ENCODE data around the gene TANC1.

Gene TANC1

DNA sequence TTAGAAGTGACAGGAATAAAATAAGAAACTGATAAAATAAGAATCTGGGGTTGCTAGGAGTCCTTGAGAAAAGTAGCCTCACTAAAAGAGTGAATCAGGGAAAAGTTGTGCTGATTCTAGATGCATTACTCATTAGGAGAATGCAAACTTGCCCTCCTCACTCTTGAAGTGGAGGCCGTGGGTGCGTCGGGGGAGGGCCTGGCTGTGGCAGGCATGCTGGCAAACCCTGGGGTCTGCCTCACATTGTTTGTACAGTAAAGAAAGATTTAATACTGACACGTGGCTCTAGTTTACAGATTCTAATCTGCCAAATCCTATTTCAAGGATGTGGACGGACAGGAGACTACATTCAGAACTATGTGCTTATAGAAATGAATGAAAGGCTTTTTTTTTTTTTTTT lies 41.9 kb downstream of the TANC1 start:
- TF ChIP-seq, protein P1, sequence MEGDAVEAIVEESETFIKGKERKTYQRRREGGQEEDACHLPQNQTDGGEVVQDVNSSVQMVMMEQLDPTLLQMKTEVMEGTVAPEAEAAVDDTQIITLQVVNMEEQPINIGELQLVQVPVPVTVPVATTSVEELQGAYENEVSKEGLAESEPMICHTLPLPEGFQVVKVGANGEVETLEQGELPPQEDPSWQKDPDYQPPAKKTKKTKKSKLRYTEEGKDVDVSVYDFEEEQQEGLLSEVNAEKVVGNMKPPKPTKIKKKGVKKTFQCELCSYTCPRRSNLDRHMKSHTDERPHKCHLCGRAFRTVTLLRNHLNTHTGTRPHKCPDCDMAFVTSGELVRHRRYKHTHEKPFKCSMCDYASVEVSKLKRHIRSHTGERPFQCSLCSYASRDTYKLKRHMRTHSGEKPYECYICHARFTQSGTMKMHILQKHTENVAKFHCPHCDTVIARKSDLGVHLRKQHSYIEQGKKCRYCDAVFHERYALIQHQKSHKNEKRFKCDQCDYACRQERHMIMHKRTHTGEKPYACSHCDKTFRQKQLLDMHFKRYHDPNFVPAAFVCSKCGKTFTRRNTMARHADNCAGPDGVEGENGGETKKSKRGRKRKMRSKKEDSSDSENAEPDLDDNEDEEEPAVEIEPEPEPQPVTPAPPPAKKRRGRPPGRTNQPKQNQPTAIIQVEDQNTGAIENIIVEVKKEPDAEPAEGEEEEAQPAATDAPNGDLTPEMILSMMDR (IDR thresholded peaks at IDR 0.05; ENCODE audit: borderline replicate concordance, insufficient read depth, low read depth, low read length), result no peak
- no peak overlapping the region for H3K4me3 ChIP-seq (ENCODE audit: low read depth, low read length)

DNA sequence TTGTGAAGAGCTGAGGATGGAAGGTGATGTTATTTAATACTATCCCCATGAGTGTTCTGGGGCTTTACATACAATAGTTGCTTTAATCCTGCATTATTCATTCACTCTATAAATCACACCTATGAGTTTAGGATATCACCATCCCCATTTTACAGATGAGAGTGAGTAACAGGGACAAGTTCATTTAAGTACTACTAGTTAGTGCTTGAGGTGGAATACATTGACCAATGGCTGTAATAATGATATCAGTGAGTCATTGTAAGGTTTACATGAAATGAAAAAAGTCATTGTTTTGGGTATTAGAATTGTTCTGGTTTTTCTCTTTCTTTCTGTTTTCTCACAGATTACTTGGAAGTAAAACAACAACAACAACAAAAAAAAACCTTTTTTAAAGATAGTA lies 42.5 kb downstream of the TANC1 start:
- TF ChIP-seq, protein P1 (IDR thresholded peaks at IDR 0.05; ENCODE audit: borderline replicate concordance, insufficient read depth, low read depth, low read length), result no peak
- no peak overlapping the region for H3K4me3 ChIP-seq (ENCODE audit: low read depth, low read length)

DNA sequence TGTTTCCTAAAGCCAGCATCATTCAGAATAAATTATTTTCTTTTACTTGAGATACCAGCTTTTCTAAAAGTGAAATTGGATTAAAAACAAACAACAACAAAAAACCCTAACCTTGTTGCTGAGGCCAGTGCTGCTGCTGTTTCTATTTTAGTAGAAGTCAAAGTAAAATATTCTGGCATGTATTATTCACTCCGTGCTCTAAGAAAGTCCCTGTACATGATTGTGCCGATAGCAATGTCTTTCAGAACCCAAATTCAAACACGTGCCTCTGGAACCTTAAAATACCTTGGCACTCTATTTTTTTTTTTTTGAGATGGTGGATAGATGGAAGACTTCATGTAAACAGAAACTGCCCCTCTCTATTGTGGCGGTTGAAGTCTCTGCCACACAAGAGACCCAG lies 43.7 kb downstream of the TANC1 start:
- TF ChIP-seq, protein P1 (IDR thresholded peaks at IDR 0.05; ENCODE audit: borderline replicate concordance, insufficient read depth, low read depth, low read length), result no peak
- H3K4me3 ChIP-seq (ENCODE audit: low read depth, low read length), result no peak overlapping the region

DNA sequence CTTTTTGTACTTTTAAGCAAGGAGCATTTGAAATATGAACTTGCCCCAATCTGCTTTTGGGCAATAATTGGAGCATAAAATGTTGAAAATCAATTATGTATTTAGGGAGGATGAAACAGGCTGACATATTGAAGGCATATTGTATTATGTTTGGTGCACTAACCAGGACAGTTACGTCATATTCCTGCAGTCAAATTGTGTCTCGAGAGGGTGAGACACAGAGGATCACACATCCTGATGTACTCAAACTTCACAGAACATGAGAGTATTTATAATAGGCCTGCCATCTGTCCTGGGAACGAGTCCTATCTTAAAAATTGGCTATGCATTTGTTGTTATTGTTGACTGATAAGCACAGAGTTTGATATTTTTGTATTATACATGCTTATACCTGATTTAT lies 44.7 kb downstream of the TANC1 start:
- TF ChIP-seq, protein P1 (IDR thresholded peaks at IDR 0.05; ENCODE audit: borderline replicate concordance, insufficient read depth, low read depth, low read length), result no peak
- H3K4me3 ChIP-seq (ENCODE audit: low read depth, low read length), result no peak overlapping the region

DNA sequence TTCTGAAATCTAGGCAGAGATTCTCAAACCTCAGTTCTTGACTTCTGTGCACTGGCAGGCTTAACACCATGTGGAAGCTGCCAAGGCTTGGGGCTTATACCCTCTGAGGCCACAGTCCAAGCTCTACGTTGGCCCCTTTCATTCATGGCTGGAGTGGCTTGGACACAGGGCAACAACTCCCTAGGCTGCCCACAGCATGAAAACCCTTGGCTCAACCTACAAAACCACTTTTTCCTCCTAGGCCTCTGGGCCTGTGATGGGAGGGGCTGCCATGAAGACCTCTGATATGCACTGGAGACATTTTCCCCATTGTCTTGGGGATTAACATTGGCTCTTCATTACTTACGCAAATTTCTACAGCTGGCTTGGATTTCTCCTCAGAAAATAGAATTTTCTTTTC lies 46.7 kb downstream of the TANC1 start:
- no peak overlapping the region for H3K4me3 ChIP-seq (ENCODE audit: low read depth, low read length)
- TF ChIP-seq, protein P1 (IDR thresholded peaks at IDR 0.05; ENCODE audit: borderline replicate concordance, insufficient read depth, low read depth, low read length), result no peak

DNA sequence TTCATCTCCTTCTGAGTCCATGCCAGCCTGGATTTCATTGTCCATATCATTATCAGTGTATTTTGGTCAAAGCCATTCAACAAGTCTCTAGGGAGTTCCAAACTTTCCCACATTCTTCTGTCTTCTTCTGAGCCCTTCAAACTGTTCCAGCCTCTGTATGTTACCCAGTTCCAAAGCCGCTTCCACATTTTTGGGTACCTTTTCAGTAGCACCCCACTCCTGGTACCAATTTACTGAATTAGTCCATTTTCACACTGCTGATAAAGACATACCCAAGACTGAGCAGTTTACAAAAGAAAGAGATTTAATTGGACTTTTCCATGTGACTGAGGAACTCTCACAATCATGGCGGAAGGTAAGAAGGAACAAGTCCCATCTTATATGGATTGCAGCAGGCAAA lies 47.4 kb downstream of the TANC1 start:
- TF ChIP-seq, protein P1 (IDR thresholded peaks at IDR 0.05; ENCODE audit: borderline replicate concordance, insufficient read depth, low read depth, low read length), result no peak
- H3K4me3 ChIP-seq (ENCODE audit: low read depth, low read length), result no peak overlapping the region

DNA sequence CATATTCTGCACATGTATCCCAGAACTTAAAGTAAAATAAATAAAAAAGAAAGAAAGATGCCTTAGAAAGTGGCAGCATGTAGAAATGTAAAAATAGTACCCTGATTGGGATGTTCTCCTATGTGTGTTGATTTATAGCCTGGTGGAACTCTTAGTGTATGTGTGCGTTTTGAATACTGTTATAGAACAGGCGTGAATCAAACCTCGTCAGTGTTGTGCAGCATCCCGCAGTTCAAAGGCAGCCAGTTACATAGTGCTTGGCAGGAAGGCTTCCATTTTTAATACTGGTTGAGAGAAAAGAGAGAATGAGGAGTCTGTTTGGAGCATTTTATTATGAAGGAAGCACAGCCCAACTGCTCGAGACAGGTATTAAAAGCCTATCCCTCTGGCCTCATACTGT lies 49.4 kb downstream of the TANC1 start:
- TF ChIP-seq, protein P1 (IDR thresholded peaks at IDR 0.05; ENCODE audit: borderline replicate concordance, insufficient read depth, low read depth, low read length), result no peak
- no peak overlapping the region for H3K4me3 ChIP-seq (ENCODE audit: low read depth, low read length)

Measured in GM12875 (cell line).